ENCODE results near the gene ARMC8. TPM values are rescaled to one million over a fixed set of nuclear protein-coding genes. Genes with fewer than 3 reads are reported as not detected.

ARMC8 gene
- polyA plus RNA-seq, 1 donor from 2014 or later = 90.6 TPM

DNA sequence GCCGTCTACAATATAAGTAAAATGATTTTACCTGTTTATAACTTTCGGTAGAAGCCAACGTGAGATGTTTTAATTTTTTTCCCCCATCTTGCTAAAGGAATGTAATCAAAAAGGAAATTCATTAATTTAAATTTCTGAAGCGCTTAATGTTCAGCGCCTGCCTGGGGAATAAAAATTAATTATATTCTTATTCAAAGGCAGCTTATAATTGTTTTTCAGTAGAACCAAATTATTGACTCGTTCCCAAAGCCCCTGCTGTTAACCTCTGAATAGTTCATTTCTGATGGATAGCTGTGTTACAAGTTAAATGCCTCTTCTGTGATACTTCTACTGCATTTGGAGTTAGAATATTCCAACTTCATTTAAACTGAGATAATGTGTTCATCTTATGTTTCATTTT, 51.6 kb downstream of the ARMC8 start:
- peaks cover 6% of the 10 kb centered on the region for H3K36me3 ChIP-seq (ENCODE audit: insufficient read depth, low read length)
- H3K9me3 ChIP-seq (ENCODE audit: low read length) = no peaks in the 10 kb centered on the region
- H3K9ac ChIP-seq (ENCODE audit: low read length) = no peak overlapping the region
- no peaks in the 10 kb centered on the region for H3K79me2 ChIP-seq (replicated peaks; ENCODE audit: insufficient read depth, low read length)
- no peak overlapping the region for H2AFZ ChIP-seq (ENCODE audit: low read depth, low read length)
- no peaks in the 10 kb centered on the region for H4K20me1 ChIP-seq (ENCODE audit: insufficient read depth)
- no peaks in the 10 kb centered on the region for H3K27me3 ChIP-seq (ENCODE audit: insufficient read depth, low read depth, low read length)
- H3K27ac ChIP-seq (ENCODE audit: low read length) = no peak overlapping the region
- H3K4me3 ChIP-seq (ENCODE audit: low read length) = no peak overlapping the region
- no peaks in the 10 kb centered on the region for H3K9me2 ChIP-seq (ENCODE audit: insufficient read depth, low read length)
- no peak for TF ChIP-seq RAD21 (conservative IDR thresholded peaks at IDR 0.05)
- TF ChIP-seq SMC3 (conservative IDR thresholded peaks at IDR 0.05; ENCODE audit: poor library complexity) = no peak
- TF ChIP-seq EP300 (conservative IDR thresholded peaks at IDR 0.05; ENCODE audit: poor library complexity, severe bottlenecking) = no peak
- no peak for TF ChIP-seq POLR2AphosphoS5 (IDR thresholded peaks at IDR 0.05)
- no peak for TF ChIP-seq MXI1 (conservative IDR thresholded peaks at IDR 0.05; ENCODE audit: poor library complexity, severe bottlenecking)
- TF ChIP-seq, protein P1, sequence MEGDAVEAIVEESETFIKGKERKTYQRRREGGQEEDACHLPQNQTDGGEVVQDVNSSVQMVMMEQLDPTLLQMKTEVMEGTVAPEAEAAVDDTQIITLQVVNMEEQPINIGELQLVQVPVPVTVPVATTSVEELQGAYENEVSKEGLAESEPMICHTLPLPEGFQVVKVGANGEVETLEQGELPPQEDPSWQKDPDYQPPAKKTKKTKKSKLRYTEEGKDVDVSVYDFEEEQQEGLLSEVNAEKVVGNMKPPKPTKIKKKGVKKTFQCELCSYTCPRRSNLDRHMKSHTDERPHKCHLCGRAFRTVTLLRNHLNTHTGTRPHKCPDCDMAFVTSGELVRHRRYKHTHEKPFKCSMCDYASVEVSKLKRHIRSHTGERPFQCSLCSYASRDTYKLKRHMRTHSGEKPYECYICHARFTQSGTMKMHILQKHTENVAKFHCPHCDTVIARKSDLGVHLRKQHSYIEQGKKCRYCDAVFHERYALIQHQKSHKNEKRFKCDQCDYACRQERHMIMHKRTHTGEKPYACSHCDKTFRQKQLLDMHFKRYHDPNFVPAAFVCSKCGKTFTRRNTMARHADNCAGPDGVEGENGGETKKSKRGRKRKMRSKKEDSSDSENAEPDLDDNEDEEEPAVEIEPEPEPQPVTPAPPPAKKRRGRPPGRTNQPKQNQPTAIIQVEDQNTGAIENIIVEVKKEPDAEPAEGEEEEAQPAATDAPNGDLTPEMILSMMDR (IDR thresholded peaks at IDR 0.05; ENCODE audit: poor library complexity, severe bottlenecking) = no peak
- no peak for TF ChIP-seq EZH2 (IDR thresholded peaks at IDR 0.05; ENCODE audit: borderline replicate concordance, insufficient read depth, low read length, poor library complexity, severe bottlenecking)
- TF ChIP-seq, protein P2, sequence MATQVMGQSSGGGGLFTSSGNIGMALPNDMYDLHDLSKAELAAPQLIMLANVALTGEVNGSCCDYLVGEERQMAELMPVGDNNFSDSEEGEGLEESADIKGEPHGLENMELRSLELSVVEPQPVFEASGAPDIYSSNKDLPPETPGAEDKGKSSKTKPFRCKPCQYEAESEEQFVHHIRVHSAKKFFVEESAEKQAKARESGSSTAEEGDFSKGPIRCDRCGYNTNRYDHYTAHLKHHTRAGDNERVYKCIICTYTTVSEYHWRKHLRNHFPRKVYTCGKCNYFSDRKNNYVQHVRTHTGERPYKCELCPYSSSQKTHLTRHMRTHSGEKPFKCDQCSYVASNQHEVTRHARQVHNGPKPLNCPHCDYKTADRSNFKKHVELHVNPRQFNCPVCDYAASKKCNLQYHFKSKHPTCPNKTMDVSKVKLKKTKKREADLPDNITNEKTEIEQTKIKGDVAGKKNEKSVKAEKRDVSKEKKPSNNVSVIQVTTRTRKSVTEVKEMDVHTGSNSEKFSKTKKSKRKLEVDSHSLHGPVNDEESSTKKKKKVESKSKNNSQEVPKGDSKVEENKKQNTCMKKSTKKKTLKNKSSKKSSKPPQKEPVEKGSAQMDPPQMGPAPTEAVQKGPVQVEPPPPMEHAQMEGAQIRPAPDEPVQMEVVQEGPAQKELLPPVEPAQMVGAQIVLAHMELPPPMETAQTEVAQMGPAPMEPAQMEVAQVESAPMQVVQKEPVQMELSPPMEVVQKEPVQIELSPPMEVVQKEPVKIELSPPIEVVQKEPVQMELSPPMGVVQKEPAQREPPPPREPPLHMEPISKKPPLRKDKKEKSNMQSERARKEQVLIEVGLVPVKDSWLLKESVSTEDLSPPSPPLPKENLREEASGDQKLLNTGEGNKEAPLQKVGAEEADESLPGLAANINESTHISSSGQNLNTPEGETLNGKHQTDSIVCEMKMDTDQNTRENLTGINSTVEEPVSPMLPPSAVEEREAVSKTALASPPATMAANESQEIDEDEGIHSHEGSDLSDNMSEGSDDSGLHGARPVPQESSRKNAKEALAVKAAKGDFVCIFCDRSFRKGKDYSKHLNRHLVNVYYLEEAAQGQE (IDR thresholded peaks at IDR 0.05; ENCODE audit: borderline replicate concordance) = no peak
- no peak for TF ChIP-seq TAF1 (IDR thresholded peaks at IDR 0.05; ENCODE audit: low read depth)
- no peaks in the 10 kb centered on the region for H3F3A ChIP-seq (ENCODE audit: insufficient read depth, low read length, poor library complexity, severe bottlenecking)
- H3K4me2 ChIP-seq (ENCODE audit: low read length) = no peak overlapping the region

DNA sequence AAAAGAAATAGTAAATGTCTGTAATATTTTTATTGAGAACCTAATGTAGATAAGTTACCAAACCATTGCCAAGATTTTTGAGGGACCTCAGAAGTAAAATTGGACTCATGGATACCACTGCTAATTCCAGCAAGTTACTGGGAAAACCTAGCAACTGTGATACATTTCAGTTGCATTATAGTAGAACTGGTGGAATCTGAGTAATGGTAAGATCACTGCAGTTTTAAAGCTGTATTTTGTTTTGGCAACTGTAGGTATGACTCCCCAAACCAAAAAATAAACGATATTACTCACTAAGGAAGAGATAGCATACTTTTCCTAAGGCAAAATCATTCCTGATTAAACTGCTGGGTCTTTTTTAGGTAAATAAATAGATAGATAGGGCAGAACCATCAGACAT, 54.0 kb downstream of the ARMC8 start:
- H3K79me2 ChIP-seq (replicated peaks; ENCODE audit: insufficient read depth, low read length) = no peaks in the 10 kb centered on the region
- no peak overlapping the region for H2AFZ ChIP-seq (ENCODE audit: low read depth, low read length)
- no peak overlapping the region for H3K27ac ChIP-seq (ENCODE audit: low read length)
- H3K9me2 ChIP-seq (ENCODE audit: insufficient read depth, low read length) = no peaks in the 10 kb centered on the region
- H3K4me3 ChIP-seq (ENCODE audit: low read length) = no peak overlapping the region
- H3K9me3 ChIP-seq (ENCODE audit: low read length) = no peaks in the 10 kb centered on the region
- peaks cover 10% of the 10 kb centered on the region for H3K36me3 ChIP-seq (ENCODE audit: insufficient read depth, low read length)
- H4K20me1 ChIP-seq (ENCODE audit: insufficient read depth) = no peaks in the 10 kb centered on the region
- H3K27me3 ChIP-seq (ENCODE audit: insufficient read depth, low read depth, low read length) = no peaks in the 10 kb centered on the region
- H3F3A ChIP-seq (ENCODE audit: insufficient read depth, low read length, poor library complexity, severe bottlenecking) = no peaks in the 10 kb centered on the region
- no peak overlapping the region for H3K4me2 ChIP-seq (ENCODE audit: low read length)
- no peak overlapping the region for H3K9ac ChIP-seq (ENCODE audit: low read length)
- TF ChIP-seq EP300 (conservative IDR thresholded peaks at IDR 0.05; ENCODE audit: poor library complexity, severe bottlenecking) (no peak), TAF1 (IDR thresholded peaks at IDR 0.05; ENCODE audit: low read depth) (no peak), MXI1 (conservative IDR thresholded peaks at IDR 0.05; ENCODE audit: poor library complexity, severe bottlenecking) (no peak), EZH2 (IDR thresholded peaks at IDR 0.05; ENCODE audit: borderline replicate concordance, insufficient read depth, low read length, poor library complexity, severe bottlenecking) (no peak), RAD21 (conservative IDR thresholded peaks at IDR 0.05) (no peak), SMC3 (conservative IDR thresholded peaks at IDR 0.05; ENCODE audit: poor library complexity) (no peak), POLR2AphosphoS5 (IDR thresholded peaks at IDR 0.05) (no peak)
- TF ChIP-seq, protein P1 (IDR thresholded peaks at IDR 0.05; ENCODE audit: poor library complexity, severe bottlenecking) = no peak
- TF ChIP-seq, protein P2 (IDR thresholded peaks at IDR 0.05; ENCODE audit: borderline replicate concordance) = no peak
